HCT116 (cell line): ENCODE data around the gene CCP110. TPM values are rescaled to one million over a fixed set of nuclear protein-coding genes. Genes with fewer than 3 reads are reported as not detected.

Experiments
- ATAC-seq: fragments of 200-7000 bp; cut with Tn5 transposase; 2 replicates; pipeline ENCODE4 v1.9.1; 2020; ENCODE audit warnings: mild to moderate bottlenecking, moderate library complexity
- BruUV-seq: library from RNA; stranded (reverse); fragments of 400-500 nt; replicated peaks from 2 replicates; lab custom pipeline; 2021; lab: Mats Ljungman, UMichigan
- CTCF ChIA-PET: fragments of 300-600 bp; sonication (Branson Sonifier 250); formaldehyde crosslinking; loops from one replicate; lab custom pipeline; 2021; ENCODE audit warnings: antibody characterized with exemption; lab: Charles Lee
- POLR2A ChIA-PET: fragments of 300-600, 350-600 bp; sonication (Branson Sonifier 250); formaldehyde crosslinking; loops from one replicate; lab custom pipeline; 2021; ENCODE audit warnings: antibody characterized with exemption; lab: Charles Lee
- RAD21 ChIA-PET, 2 experiments: fragments of 300-600 bp; sonication (Branson Sonifier 250); formaldehyde crosslinking; loops; one replicate each; lab custom pipeline; 2023; ENCODE audit warnings: low total read pairs in 2 of 2; ENCODE audit not compliant: uncharacterized antibody in 2 of 2, unreplicated experiment in 2 of 2, low non-redundant PET in 1 of 2; lab: Charles Lee
- DNase-seq: peaks from one replicate; pipeline ENCODE4 v3.0.0-alpha.2; 2010; ENCODE audit warnings: low read depth, low spot score
- H2AFZ ChIP-seq: fragments of 200-600 bp; shearing (Covaris generic), sonication (generic); 2 replicates; pipeline ENCODE4 v1.6.1; 2017; ENCODE audit warnings: low read depth, mixed run types, mixed read lengths, antibody characterized with exemption, low read length; ENCODE audit not compliant: poor library complexity, severe bottlenecking
- H3K27ac ChIP-seq: 2 replicates; pipeline ENCODE4 v1.5.1; 2012; ENCODE audit warnings: low read depth, low read length
- H3K27me3 ChIP-seq: fragments of 200-600 bp; sonication (generic); 2 replicates; pipeline ENCODE4 v1.6.1; 2016; ENCODE audit warnings: mixed run types, low read length, mixed read lengths; ENCODE audit not compliant: insufficient read depth
- H3K36me3 ChIP-seq, 2 experiments: fragments of 200-500 bp in 1 of 2; fragments of 200-600 bp in 1 of 2; sonication (Bioruptor generic) in 1 of 2; sonication (generic) in 1 of 2; 2 replicates each; pipeline versions ENCODE4 v1.5.1 to v1.6.1; 2014 to 2016; ENCODE audit warnings: low read length in 2 of 2, inconsistent platforms in 1 of 2, mixed read lengths in 1 of 2, mixed run types in 1 of 2; ENCODE audit not compliant: insufficient read depth in 2 of 2, control insufficient read depth in 1 of 2
- H3K4me1 ChIP-seq, 2 experiments: fragments of 200-600 bp in 1 of 2; sonication (generic) in 1 of 2; 2 replicates each; pipeline versions ENCODE4 v1.5.1 to v1.6.1; 2012 to 2017; ENCODE audit warnings: low read length in 2 of 2, inconsistent platforms in 1 of 2, mild to moderate bottlenecking in 1 of 2, mixed read lengths in 1 of 2, mixed run types in 1 of 2, moderate library complexity in 1 of 2; ENCODE audit not compliant: insufficient read depth in 2 of 2, control insufficient read depth in 1 of 2
- H3K4me2 ChIP-seq: fragments of 200-600 bp; sonication (generic); 2 replicates; pipeline ENCODE4 v1.6.1; 2017; ENCODE audit warnings: mixed run types, low read length, mixed read lengths
- H3K4me3 ChIP-seq, 2 experiments: fragments of 200-600 bp in 1 of 2; sonication (generic) in 1 of 2; replicated peaks in 1 of 2; 2 replicates each; pipeline ENCODE4 v1.5.1; 2011 to 2016; ENCODE audit warnings: low read length in 2 of 2, control low read depth in 1 of 2, low read depth in 1 of 2, mild to moderate bottlenecking in 1 of 2, mixed read lengths in 1 of 2, mixed run types in 1 of 2
- H3K79me2 ChIP-seq: fragments of 200-600 bp; sonication (generic); 2 replicates; pipeline ENCODE4 v1.6.1; 2017; ENCODE audit warnings: mild to moderate bottlenecking, mixed run types, low read length, moderate library complexity, mixed read lengths; ENCODE audit not compliant: insufficient read depth
- H3K9ac ChIP-seq: fragments of 200-600 bp; sonication (generic); 2 replicates; pipeline ENCODE4 v1.6.1; 2016; ENCODE audit warnings: low read length, mixed read lengths
- H3K9me2 ChIP-seq: fragments of 200-600 bp; sonication (generic), shearing (Covaris generic); 2 replicates; pipeline ENCODE4 v1.6.1; 2017; ENCODE audit warnings: mixed run types, mild to moderate bottlenecking, moderate library complexity; ENCODE audit not compliant: insufficient read depth
- H3K9me3 ChIP-seq, 2 experiments: fragments of 200-500 bp in 1 of 2; fragments of 200-600 bp in 1 of 2; sonication (Bioruptor generic) in 1 of 2; sonication (generic) in 1 of 2; 2 replicates each; pipeline ENCODE4 v1.6.1; 2014 to 2017; ENCODE audit warnings: low read length in 2 of 2, mixed read lengths in 2 of 2, inconsistent platforms in 1 of 2, low read depth in 1 of 2, mild to moderate bottlenecking in 1 of 2, mixed run types in 1 of 2, moderate library complexity in 1 of 2; ENCODE audit not compliant: control insufficient read depth in 1 of 2, insufficient read depth in 1 of 2
- H4K20me1 ChIP-seq: fragments of 200-600 bp; sonication (generic), shearing (Covaris generic); 2 replicates; pipeline ENCODE4 v1.6.1; 2017; ENCODE audit warnings: mixed run types, mild to moderate bottlenecking, moderate library complexity; ENCODE audit not compliant: insufficient read depth
- CEBPB ChIP-seq: IDR thresholded peaks from 2 replicates; pipeline ENCODE4 v1.6.1; 2012; ENCODE audit warnings: low read depth
- EGR1 ChIP-seq: IDR thresholded peaks from 2 replicates; pipeline ENCODE4 v1.6.1; 2012; ENCODE audit warnings: low read depth
- EZH2phosphoT487 ChIP-seq: fragments of 200-600 bp; IDR thresholded peaks from 2 replicates; pipeline ENCODE4 v1.6.1; 2018; ENCODE audit warnings: antibody characterized with exemption, borderline replicate concordance
- JUND ChIP-seq: IDR thresholded peaks from 2 replicates; pipeline ENCODE4 v1.6.1; 2012
- SIN3A ChIP-seq: IDR thresholded peaks from 2 replicates; pipeline ENCODE4 v1.6.1; 2012; ENCODE audit warnings: low read depth
- SP1 ChIP-seq: IDR thresholded peaks from 2 replicates; pipeline ENCODE4 v1.6.1; 2012; ENCODE audit warnings: low read depth
- SRF ChIP-seq: IDR thresholded peaks from 2 replicates; pipeline ENCODE4 v1.6.1; 2012; ENCODE audit warnings: low read depth
- TCF7L2 ChIP-seq: IDR thresholded peaks from 2 replicates; pipeline ENCODE4 v1.7.0; 2011; ENCODE audit warnings: borderline replicate concordance, inconsistent platforms; ENCODE audit not compliant: insufficient read depth, insufficient read length; ENCODE audit errors: extremely low read depth
- YY1 ChIP-seq: IDR thresholded peaks from 2 replicates; pipeline ENCODE4 v1.6.1; 2011; ENCODE audit warnings: low read length, low read depth, moderate library complexity, mild to moderate bottlenecking; ENCODE audit not compliant: insufficient replicate concordance; ENCODE audit errors: extremely low read depth
- ZFX ChIP-seq: fragments of 450-650 bp; IDR thresholded peaks from 2 replicates; pipeline ENCODE4 v1.6.1; 2017
- ZNF274 ChIP-seq: fragments of 200-500 bp; sonication (Bioruptor generic); IDR thresholded peaks from 2 replicates; pipeline ENCODE4 v1.6.1; 2014; ENCODE audit warnings: mild to moderate bottlenecking, low read depth, low read length, inconsistent platforms
- intact Hi-C: fragments of 100-400 bp; cut with micrococcal nuclease; formaldehyde crosslinking; loops from 2 replicates; pipeline ENCODE4 v1.10.0; 2022
- total RNA-seq: library from RNA; stranded (reverse); gene quantifications from one replicate; pipeline ENCODE4 v1.2.1, GENCODE V29; 2021; ENCODE audit not compliant: unreplicated experiment
- TF ChIP-seq, protein P1 (sequence below): IDR thresholded peaks from 2 replicates; pipeline ENCODE4 v1.6.1; 2012
- TF ChIP-seq, protein P2 (sequence below), 3 experiments: fragments of 200-600 bp in 1 of 3; sonication (generic) in 1 of 3; IDR thresholded peaks in 2 of 3; conservative IDR thresholded peaks in 1 of 3; 2 replicates each; pipeline ENCODE4 v1.5.1; 2012 to 2017; ENCODE audit warnings: low read depth in 2 of 3, low read length in 2 of 3, antibody characterized with exemption in 1 of 3, borderline replicate concordance in 1 of 3, control low read depth in 1 of 3, mild to moderate bottlenecking in 1 of 3, mixed read lengths in 1 of 3, mixed run types in 1 of 3, moderate library complexity in 1 of 3; ENCODE audit not compliant: insufficient read depth in 1 of 3

The CCP110 gene
- total RNA-seq, 1 experiment from 2014 or later: 21.4 TPM

DNA sequence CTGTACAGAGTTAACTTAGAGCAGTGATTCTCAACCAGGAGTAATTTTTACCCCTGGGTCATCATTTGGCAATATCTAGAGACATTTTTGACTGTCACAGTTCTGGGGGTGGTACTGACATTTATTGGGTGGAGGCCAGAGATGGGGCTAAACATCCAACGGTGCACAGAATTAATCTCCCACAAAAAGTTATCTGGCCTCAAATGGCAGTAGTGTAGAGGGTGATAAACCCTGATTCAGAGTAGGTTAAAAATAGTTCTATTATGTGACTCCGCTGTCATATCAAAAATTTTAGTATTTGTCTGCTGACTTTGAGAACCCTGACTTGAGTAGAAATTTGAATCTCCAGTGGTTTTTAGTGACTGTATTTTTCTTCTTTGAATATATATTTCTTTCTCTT, 50.9 kb downstream of the CCP110 start:
- RAD21 ChIA-PET: no interaction called here
- Histone ChIP-seq H3K9me2 (no peaks in the 10 kb centered on the region), H3K9me3 (no peaks in the 10 kb centered on the region)
- POLR2A ChIA-PET: no interaction called here
- ATAC-seq: no peak
- TF ChIP-seq CEBPB (no peak), EZH2phosphoT487 (no peak), TCF7L2 (no peak), SRF (no peak), ZFX (no peak)
- TF ChIP-seq, protein P1, sequence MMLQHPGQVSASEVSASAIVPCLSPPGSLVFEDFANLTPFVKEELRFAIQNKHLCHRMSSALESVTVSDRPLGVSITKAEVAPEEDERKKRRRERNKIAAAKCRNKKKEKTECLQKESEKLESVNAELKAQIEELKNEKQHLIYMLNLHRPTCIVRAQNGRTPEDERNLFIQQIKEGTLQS: no peak
- TF ChIP-seq, all 23 proteins: peak for 0
- H3K36me3 ChIP-seq: no peaks in the 10 kb centered on the region
- no peak overlapping the region for H3K4me2 ChIP-seq
- H3K9ac ChIP-seq: no peak overlapping the region
- CTCF ChIA-PET: no interaction called here
- intact Hi-C loops: no loop called here
- no peaks in the 10 kb centered on the region for H3K4me1 ChIP-seq
- no peaks in the 10 kb centered on the region for H4K20me1 ChIP-seq
- H3K79me2 ChIP-seq: no peaks in the 10 kb centered on the region
- H3K27me3 ChIP-seq: no peaks in the 10 kb centered on the region
- BruUV-seq: no TSS peak
- H3K27ac ChIP-seq: no peak overlapping the region
- H3K4me3 ChIP-seq: no peak overlapping the region
- no peak overlapping the region for H2AFZ ChIP-seq
- DNase-seq: no peak

DNA sequence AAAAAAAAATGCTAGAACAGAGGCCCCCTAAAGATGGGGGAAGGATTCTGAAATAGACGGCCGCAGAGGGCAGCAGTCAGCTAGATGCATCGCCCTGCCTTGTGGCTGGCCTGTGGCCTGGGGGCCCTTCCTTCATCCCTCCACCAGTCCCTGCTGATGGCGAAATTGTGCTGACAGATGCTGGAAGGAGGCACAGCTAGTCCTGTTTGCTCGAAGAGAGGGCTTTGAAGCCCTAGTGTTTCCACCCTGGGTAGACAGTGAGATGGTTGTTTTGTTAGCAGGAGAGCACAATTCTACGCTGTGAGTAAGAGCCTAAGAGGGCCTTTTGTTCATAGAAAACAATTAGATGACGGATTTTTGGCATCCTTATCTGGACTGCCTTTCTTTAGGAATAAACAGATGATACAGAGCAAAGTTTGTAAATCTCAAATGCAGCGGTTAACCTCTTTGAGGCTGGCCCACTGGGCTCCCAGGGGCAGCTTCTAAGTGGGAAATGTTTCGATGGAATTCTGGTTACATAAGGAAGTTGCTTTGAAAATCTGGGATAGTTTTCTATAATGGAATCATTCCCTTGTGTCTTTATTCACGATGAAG, 54.7 kb downstream of the CCP110 start:
- no TSS peak for BruUV-seq
- TF ChIP-seq EGR1 (no peak), ZFX (no peak), SIN3A (no peak), SP1 (no peak), YY1 (no peak), EZH2phosphoT487 (no peak), TCF7L2 (no peak), ZNF274 (no peak), CEBPB (no peak), SRF (no peak), JUND (no peak)
- TF ChIP-seq, protein P2, sequence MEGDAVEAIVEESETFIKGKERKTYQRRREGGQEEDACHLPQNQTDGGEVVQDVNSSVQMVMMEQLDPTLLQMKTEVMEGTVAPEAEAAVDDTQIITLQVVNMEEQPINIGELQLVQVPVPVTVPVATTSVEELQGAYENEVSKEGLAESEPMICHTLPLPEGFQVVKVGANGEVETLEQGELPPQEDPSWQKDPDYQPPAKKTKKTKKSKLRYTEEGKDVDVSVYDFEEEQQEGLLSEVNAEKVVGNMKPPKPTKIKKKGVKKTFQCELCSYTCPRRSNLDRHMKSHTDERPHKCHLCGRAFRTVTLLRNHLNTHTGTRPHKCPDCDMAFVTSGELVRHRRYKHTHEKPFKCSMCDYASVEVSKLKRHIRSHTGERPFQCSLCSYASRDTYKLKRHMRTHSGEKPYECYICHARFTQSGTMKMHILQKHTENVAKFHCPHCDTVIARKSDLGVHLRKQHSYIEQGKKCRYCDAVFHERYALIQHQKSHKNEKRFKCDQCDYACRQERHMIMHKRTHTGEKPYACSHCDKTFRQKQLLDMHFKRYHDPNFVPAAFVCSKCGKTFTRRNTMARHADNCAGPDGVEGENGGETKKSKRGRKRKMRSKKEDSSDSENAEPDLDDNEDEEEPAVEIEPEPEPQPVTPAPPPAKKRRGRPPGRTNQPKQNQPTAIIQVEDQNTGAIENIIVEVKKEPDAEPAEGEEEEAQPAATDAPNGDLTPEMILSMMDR (IDR thresholded peaks at IDR 0.05 in 2 of 3, conservative IDR thresholded peaks at IDR 0.05 in 1 of 3; ENCODE audit: borderline replicate concordance in 1 of 3, insufficient read depth in 1 of 3, low read depth in 2 of 3, low read length in 2 of 3): no peak
- CTCF ChIA-PET: no interaction called here

More for the DNA sequence above, 54.7 kb downstream of the CCP110 start:
- Histone ChIP-seq H3K4me1 (no peaks in the 10 kb centered on the region), H3K4me2 (no peak overlapping the region), H2AFZ (no peak overlapping the region), H3K27me3 (no peaks in the 10 kb centered on the region), H3K9me2 (no peaks in the 10 kb centered on the region), H4K20me1 (no peaks in the 10 kb centered on the region), H3K36me3 (0 out of 4 replicates have a peak, but pooled peaks cover 0 to 2% of the 10 kb centered on the region in 2 experiments), H3K27ac (no peak overlapping the region), H3K79me2 (no peaks in the 10 kb centered on the region), H3K4me3 (no peak overlapping the region), H3K9me3 (no peaks in the 10 kb centered on the region), H3K9ac (no peak overlapping the region)
- intact Hi-C loops: no loop called here
- DNase-seq (no peak), ATAC-seq (no peak)
- ChIA-PET RAD21 (no interaction called here), POLR2A (no interaction called here)
